HFF-Myc (cell line): Measurements from ENCODE around the gene GZF1.

Experiments used
- DNase-seq: peaks from one replicate; pipeline ENCODE4 v3.0.0-alpha.2; 2011; ENCODE audit warnings: low read depth; ENCODE audit errors: extremely low read depth
- H3K4me3 ChIP-seq: replicated peaks from 2 replicates; pipeline ENCODE4 v1.5.1; 2011; ENCODE audit warnings: low read depth, mild to moderate bottlenecking, control low read depth, low read length
- CTCF ChIP-seq: IDR thresholded peaks from 2 replicates; pipeline ENCODE4 v1.5.1; 2012; ENCODE audit warnings: mild to moderate bottlenecking, low read depth, low read length, control low read depth; ENCODE audit errors: missing control alignments

Gene GZF1

GRCh38 chr20:23318347-23318746, 43.6 kb upstream of the GZF1 start:
- no peak for DNase-seq
- no peak for TF ChIP-seq CTCF
- no peak overlapping the region for H3K4me3 ChIP-seq

GRCh38 chr20:23320317-23320716, 41.7 kb upstream of the GZF1 start:
- no peak overlapping the region for H3K4me3 ChIP-seq
- peak; percentile 26 for DNase-seq
- peak; percentile 62 for TF ChIP-seq CTCF

- H3K4me3 ChIP-seq = no peak overlapping the region
- DNase-seq = no peak
- no peak for TF ChIP-seq CTCF
These were observed 36.9 kb upstream of the GZF1 start for GRCh38 chr20:23325107-23325506.

- no peak overlapping the region for H3K4me3 ChIP-seq
- TF ChIP-seq CTCF = no peak
- DNase-seq = no peak
These were observed 35.2 kb upstream of the GZF1 start for GRCh38 chr20:23326774-23327173.

- no peak for DNase-seq
- H3K4me3 ChIP-seq = no peak overlapping the region
- no peak for TF ChIP-seq CTCF
These were observed 34.2 kb upstream of the GZF1 start for GRCh38 chr20:23327617-23328333.

- TF ChIP-seq CTCF = no peak
- no peak overlapping the region for H3K4me3 ChIP-seq
- no peak for DNase-seq
These were observed 30.3 kb upstream of the GZF1 start for GRCh38 chr20:23331450-23332350.
